Stimulated activated CD4-positive, alpha-beta T cell treated with anti-CD3 and anti-CD28 coated beads, Interleukin-2, amount 100 ng/mL, for 4 hours (primary cell): ENCODE data around the gene CDK14.

Experiments
- DNase-seq: peaks from one replicate; pipeline ENCODE4 v3.0.0-alpha.2; 2020; ENCODE audit warnings: low read depth

Gene CDK14

DNA sequence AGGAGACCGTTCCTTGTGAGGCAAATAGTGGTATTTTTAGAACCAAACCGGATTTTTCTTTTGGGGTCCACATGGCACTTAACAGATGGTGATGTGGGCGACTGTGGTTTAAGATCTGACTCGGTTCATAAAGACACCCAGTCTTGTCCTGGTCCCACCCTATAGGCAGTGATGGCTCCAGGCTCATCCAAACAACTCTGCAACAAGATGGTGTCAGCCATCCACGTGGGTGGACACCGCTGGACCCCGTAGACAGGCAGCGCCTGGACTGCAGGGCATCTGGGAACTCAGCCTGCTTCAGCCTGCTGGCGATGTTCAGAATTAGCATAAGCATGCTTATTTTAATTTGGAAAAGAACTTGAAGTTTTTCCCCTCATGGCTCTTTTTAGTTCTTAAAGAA lies 409.7 kb downstream of the CDK14 start:
- no peak for DNase-seq

DNA sequence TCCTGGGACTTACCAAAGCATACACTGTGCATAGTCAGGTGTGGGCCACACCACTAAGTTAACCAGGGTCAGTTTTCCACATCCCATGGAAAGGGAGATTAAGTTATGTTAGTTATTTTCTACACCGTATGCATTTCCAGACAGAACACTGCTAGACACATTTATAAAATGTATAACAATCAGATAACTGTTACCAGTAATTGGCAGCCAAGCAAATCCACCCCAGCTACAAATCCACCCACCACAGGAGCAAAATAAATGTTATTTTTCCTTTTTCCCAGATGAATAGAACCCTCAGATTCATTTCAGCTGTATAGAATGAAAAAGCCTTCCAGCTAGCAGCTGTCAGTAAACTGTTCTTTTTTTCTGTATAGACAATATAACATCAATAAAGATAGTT lies 411.2 kb downstream of the CDK14 start:
- no peak for DNase-seq

DNA sequence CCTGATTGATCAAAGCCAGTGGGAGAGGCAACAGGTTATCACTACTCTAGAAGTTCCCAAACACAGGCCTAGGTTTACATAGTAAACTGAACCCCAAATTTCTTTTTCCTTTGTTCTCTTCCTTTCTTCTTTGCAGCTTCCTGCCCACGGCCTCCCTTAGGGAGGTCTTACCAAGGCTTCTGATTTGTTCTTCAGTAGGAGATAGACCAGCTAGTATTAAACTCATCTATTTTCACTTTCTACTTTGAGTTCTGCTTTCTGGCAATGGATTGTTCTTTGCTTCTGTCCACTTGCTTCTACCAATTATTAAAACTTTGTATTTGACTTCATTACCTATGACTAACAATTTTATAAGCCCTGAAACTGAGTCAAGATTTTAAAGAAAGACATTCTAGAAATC lies 417.0 kb downstream of the CDK14 start:
- no peak for DNase-seq

DNA sequence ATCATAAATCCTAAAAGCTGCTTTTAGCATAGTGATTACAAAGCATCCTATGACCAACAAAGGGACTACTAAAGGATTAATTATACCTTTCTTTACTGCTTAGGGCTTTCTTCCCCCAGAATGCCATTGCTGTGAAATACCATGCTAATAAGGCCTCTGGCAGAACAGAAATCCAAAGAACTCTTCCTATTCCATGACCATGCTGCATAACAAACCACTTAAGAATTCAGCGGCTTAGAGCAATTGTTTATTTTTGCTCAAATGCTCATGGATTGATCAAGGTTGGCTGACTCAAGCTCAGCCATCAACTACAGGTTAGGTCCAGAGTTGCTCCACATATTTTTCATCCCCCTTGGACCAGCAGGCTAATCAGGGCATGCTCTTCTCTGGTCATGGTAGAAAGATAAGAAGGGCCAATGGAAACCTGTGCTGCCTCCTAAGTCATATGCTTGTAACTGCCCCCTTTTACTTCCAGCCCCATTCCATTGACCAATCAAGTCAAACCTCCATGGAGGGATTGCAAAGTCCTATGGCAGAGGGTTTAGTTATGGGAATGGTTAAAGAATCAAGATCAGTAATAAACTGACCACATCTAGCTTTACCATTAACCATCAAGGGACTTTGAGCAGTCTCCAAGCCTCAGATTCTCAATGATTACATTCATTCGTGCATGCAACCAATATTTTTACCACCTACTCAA lies 423.7 kb downstream of the CDK14 start:
- no peak for DNase-seq

DNA sequence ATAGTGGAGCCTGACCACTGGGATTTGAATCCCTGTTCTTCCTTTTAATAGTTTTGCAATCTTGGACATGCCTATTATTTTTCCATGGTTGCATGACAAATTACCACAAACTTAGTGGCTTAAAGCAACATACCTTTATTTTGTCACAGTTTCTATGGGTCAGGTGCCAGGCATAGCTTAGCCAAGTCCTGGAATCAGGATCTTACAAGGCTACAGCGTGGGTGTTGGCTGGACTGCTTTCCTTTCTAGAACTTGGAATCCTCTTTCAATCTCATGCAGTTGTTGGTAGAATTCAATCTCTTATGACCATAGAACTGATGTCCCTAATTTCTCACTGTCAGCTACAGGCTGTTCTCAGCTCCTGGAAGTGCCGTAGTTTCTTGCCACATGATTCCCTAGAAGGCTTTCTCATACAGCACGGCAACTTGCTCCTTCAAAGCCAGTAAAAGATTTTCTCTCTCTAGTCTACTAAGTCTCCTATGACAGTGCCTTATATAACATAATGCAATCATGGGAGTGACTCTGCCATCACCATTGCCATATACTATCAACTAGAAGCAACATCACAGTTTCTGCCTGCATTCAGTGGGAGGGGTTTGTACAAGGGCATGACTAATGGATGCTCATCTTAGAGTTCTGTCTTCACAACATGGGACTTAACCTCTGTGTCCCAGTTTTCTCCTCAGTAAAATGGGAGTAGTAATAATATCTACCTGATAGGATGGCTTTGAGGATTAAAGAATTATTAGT lies 424.7 kb downstream of the CDK14 start:
- no peak for DNase-seq

DNA sequence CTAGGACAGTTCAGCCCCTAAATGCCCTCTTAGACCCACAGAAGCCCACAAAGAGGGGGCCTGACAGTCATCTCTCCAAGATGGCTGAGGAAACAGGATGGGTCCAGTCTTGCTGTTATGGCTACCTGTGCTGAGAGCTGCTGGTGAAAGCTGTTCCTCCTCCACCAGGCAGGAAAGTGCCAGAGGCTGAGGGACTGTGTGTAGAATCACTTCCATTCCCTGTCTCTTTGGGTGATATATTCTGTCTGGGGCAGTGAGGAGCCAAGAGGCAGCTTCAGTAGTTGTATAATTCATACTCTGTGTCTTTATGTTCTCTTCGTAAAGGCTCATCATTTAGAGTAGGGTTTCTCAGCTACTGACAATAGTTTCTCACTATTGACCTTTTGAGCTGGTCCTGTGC lies 425.8 kb downstream of the CDK14 start:
- DNase-seq = no peak

DNA sequence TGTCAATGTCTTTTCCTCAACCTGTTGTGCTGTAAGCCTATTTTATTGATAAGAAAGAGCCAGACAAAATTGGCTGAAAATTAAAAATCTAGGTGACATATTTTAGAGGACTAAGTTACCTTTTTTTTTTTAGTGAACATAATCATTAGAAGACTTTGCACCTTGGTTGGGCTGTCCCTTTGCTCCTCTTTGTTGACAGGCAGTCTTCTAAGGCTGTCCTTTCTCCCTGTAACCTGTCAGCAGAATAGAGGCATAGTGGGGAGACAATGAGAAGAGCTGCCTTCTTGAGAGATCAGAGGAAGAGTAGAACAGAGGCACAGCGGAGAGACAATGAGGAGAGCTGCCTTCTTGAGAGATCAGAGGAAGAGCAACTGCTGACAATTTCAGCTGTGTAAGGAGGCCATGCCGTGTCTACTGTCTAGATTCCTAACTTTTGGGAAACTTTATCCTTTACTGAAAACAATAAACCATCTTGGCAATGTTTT lies 429.8 kb downstream of the CDK14 start:
- no peak for DNase-seq

DNA sequence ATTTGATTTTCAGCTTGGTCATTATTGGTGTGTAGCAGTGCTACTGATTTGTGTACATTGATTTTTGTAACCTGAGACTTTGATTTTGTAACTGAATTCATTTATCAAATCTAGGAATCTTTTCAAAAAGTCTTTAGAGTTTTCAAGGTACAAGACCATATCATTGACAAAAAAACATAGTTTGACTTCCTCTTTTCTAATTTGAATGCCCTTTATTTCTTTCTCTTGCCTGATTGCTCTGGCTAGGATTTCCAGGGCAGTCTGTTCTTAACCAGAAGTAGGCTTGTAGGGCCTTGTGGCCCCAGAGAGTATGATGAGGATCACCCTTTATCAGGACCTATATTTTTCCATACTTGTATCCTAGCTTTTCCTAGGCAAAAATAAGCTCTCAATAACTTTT lies 433.6 kb downstream of the CDK14 start:
- no peak for DNase-seq

DNA sequence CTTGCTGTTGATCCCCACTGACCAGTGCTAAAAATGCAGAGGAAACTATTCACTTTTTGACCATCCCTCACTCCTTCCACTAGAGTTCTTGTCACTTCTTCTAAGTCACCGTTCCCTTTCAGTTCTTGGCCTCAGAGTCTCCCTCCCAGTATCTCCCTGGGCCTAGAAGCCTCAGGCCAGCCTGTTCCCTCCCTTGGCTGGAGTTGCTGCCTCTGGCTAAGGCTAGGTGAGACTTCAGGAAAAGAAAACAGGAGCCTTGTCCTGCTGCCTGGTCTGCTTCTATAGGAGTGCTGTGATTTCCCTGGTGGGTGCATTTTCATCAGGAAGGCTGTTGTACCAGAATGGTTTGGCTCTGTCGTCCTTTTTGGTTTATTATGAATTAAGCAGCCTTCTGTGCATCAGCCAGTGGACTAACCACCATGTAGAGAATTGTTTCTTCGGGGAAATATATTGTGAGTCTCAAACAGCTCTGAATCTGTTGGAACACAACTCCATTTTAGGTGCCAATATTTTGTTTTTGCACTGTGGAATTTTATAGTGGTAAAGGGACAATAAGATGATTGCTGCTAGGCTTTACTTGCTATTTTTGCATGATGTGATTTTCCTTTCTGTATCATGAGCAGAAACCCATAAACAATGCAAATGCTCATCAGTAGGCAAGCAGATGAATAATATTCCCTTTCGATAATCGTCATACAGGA lies 434.7 kb downstream of the CDK14 start:
- DNase-seq = no peak

DNA sequence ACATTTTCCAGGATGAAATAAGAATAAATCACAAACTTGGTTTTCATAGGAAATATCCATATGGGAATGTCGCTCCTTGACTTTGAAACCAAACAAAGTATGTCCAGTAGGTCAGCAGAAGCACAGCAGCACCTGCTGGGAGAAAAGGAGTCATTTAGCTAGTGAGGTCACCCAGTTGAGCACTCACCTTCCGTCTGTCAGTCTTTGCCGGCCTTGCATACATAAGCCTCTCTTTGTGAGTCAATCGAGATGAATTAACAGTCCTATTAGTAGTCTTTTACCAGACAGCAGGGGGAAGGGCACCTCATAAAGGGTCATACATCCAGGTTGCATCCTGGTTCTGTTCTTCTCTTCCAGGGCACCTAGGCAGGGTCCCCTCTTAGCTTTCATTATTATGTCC lies 435.6 kb downstream of the CDK14 start:
- DNase-seq = no peak

DNA sequence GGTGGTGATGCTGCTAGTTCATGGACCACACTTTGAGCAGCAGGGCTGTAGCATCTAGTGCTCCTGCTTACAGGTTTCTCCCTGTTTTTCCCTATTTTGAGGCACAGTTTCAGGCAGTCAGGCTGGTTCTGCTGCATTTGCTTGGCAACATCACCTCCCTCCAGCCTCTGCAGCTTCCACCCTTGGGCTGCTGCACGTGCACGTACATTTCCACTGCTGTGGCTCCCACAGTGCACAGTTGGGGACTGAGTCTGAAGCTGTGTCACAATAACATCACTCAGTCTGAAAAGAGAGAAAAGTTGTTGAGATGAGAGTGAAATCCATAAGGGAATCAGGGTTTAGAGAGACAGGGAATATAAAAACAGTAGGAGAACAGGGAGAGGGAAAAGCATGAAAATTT lies 437.5 kb downstream of the CDK14 start:
- DNase-seq = no peak

DNA sequence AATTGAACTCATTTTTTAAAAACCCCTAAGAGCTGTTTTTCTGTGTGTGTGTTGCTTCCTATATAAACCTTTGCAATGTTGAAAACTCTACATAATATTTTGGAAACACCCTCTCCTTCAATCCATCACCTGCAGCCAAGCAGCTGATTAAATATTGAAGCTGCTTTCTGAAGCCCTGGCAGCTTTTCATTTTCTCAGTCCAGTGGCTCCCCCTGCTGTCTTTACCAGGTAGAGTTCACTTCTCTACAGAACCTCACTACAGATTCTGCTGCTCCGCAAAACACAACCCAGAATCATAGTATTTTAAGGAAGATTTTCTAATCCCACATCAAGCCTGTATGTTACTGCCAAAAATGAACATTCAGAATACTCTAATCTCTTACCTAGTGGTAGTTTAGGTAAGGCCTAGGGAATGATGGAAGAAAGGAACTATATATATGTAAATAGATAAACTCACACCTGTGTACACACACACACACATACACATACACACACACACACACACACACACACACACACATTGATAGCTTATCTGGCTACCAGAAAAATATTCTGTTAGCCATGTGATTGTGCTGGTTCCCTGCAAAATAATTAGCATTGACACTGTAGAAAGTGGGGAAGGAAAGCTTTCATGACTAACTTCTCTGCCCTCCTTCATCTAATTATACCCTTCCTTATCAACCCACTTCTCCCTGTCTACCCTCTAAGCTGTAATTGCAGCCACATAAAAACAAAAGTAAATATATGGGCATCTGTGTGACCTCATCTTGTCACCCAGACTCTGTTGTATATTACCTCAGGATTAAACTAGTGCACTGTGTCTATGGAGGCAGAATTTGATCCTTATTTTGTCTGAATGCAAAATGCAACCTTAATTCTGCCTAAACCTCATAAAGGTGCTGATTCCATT lies 438.6 kb downstream of the CDK14 start:
- DNase-seq = no peak

DNA sequence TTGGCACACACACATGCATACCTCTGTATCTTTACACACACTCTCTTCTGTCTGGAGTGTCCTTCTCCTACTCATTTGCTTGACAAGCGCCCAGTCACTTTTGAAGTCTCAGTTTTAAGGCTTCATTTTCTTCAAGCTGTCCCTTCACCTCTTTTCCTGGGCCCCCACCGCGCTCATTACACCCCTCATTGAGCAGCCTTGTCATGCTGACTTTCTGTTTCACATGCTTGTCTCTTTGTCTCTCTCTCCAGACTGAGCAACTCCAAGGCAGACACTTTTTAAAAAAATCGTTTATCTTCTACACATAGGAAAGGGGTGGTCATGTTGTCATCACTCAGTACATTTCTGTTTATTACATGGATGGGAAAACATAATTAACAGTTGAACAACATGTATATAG lies 442.9 kb downstream of the CDK14 start:
- DNase-seq = no peak

DNA sequence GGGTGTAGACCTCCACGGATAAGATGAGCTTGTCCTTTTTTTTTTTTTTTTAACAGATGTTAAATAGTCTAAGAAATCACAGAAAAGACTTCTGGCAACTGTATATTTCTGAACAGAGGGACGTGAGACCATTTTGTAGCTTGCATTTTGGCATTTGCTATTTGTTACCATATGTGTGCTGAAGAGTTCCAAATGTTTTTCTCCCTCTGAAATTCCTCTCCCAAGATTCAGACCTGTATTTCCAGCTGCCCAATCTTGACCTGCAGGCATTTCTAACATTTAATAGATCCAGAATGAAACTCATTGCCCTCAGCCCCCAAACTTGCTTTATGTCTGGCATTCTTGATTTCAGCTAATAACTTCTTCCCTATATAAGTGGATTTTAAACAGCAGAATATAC lies 445.0 kb downstream of the CDK14 start:
- no peak for DNase-seq

DNA sequence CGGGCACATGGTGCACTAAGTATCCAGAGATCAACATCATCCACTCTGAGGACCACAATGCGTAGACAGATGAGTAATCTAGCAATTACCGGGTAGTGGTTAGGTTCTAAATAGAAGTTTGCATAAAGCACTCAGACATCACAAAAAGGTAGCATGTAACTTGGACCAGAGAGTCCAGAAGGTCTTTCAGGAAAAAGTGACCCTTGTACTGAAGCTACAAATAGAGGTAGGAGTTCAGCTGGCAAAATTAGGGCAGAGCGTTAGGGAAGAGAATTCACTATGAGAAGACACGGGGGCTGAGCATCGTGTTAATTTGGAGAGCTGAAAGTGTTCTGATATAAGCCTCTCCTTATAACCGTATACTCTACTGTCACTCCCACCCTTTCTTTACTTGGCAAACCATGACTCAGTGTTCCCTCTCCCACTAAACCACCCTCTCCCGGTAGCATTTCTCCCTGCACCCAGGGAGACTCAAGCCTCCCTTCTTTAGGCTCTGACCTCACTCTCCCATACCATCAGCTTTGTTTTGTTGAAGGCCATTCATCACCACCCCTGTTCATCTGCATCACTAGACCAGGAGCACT lies 445.9 kb downstream of the CDK14 start:
- no peak for DNase-seq

DNA sequence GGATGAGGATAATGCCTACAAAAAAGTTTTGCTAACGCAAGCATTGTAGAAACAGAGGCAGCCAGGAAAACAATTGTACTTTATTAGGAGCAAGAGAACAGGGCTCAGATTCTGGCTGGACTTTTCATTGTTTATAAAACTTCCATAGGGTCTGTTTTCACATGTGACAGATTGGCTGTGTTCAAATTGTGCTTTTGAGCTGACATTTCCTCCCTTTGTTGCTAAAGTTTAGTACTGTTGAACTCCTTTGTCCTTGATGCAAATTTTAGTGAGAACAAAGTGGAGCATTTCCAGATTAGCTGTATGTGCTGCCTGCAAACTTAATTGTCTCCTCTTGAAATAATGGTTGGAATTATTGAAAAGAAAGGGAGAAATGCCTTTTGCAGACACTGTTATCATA lies 447.1 kb downstream of the CDK14 start:
- DNase-seq = no peak

DNA sequence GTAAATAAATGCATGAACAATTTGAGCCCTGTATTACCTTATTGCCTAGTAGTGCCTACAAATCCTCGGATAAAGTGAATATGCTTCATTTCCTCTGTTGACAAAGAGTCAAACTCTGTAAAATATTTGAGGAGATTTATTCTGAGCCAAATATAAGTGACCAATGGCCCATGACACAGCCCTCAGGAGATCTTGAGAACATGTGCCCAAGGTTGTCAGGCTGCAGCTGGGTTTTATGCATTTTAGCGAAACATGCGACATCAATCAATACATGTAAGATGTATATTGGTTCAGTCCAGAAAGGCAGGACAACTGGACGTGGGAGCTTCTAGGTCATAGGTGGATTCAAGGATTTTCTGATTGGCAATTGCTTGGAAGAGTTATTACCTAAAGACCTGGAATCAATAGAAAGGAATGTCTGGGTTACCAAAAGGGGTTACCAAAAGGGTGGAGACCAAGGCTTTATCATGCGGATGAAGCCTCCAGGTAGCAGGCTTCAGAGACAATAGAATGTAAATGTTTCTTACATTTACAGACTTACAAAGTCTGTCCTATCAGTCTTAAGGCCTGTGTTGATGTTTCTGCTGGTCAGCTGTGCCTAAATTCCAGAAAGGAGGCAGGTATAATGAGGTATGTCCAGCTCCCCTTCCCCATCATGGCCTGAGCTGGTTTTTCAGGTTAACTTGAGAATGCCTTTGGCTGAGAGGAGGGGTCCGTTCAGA lies 448.0 kb downstream of the CDK14 start:
- DNase-seq = no peak

DNA sequence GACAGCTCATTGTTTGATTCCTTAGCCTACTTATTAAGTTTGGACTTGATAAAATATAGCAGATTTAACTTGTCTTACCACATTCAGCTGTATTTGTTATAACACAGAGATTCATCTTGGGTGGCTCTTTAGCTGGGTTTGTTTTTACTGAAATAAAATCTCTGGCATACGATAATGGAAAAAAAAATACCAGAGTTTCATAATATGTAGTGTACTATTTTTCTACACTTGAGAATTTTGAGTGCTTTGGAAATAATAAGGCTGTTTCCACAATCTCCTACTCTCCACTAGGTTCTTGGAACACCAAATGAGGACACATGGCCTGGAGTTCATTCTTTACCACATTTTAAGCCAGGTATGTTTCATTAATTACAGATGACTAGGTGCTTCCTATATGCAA lies 449.5 kb downstream of the CDK14 start:
- no peak for DNase-seq

DNA sequence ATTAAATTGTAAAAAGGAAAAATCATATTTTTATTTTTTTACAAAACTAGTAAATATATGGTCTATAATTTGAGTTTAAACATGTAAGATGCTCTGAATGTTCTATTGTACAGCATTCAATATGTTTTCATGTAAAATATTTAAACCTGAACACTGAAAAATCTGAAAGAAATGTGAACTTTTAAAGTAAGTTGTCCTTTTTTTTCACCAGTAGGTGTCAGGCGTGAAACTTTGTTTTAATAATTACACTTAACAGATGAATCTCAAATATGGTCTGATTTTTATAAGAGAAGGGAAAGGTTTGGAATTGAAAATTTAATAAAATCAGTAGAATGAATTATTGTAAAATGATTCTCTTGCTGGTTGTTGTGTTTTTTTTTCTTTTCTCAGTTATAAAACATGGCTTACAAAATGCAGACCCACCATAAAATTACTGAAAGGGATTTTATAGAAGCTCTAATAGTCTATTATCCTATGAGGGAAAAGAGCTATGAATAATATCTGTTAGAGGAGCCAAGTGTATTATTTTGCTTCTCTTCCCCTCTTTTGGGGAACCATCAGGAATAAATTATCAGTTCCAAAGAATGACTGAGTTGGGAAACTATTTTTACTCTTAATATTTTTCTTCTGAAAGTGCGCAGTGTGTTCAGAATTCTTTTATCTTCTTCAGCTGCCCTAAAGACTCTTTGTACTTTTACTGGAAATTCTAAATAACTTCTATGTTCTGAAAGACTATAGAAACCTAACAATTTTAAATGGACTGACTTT lies 450.4 kb downstream of the CDK14 start:
- DNase-seq = no peak

DNA sequence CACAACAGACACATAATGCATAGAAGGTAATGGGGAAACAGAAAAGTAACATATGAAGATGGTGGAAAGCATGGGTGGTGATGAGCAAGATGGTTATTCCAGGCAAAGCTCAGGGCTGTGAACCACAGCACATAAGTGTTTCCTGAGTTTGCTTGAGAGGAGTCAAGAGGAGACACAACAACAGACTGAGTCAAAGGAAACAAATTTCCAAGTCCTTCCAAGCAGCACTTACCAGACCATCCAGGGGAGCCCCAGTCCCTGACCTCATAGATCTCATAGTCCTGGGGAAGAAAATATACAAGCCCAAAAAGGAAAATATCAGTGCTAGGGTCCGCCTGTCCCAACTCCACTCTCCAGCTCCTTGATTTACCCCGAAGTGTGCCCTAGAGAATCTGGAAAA lies 451.5 kb downstream of the CDK14 start:
- no peak for DNase-seq
